MM.1S (cell line): ENCODE measurements around the gene SUCLA2.

Experiments used
- DNase-seq: peaks from one replicate; pipeline ENCODE4 v3.0.0-alpha.2; 2015
- H2AFZ ChIP-seq: fragments of 300-600 bp; sonication (generic); 2 replicates; pipeline ENCODE4 v1.6.0; 2016; ENCODE audit warnings: antibody characterized with exemption, low read length
- H3F3A ChIP-seq: fragments of 300-600 bp; sonication (generic); 2 replicates; pipeline ENCODE4 v1.6.1; 2016; ENCODE audit warnings: mild to moderate bottlenecking, antibody characterized with exemption, low read length, moderate library complexity, mixed read lengths; ENCODE audit not compliant: insufficient read depth
- H3K27ac ChIP-seq: fragments of 300-600 bp; sonication (generic); 2 replicates; pipeline ENCODE4 v1.5.1; 2016; ENCODE audit warnings: mild to moderate bottlenecking, low read length
- H3K27me3 ChIP-seq: fragments of 300-600 bp; sonication (generic); replicated peaks from 2 replicates; pipeline ENCODE4 v1.6.0; 2016; ENCODE audit warnings: low read length; ENCODE audit not compliant: insufficient read depth
- H3K36me3 ChIP-seq: fragments of 300-600 bp; sonication (generic); replicated peaks from 2 replicates; pipeline ENCODE4 v1.6.1; 2016; ENCODE audit warnings: mild to moderate bottlenecking, low read length, mixed read lengths; ENCODE audit not compliant: insufficient read depth
- H3K4me1 ChIP-seq: fragments of 300-600 bp; sonication (generic); 2 replicates; pipeline ENCODE4 v1.6.1; 2016; ENCODE audit warnings: low read length, mixed read lengths
- H3K4me2 ChIP-seq: fragments of 300-600 bp; sonication (generic); 2 replicates; pipeline ENCODE4 v1.6.0; 2016; ENCODE audit warnings: low read depth, low read length
- H3K4me3 ChIP-seq: fragments of 300-600 bp; sonication (generic); 2 replicates; pipeline ENCODE4 v1.5.1; 2016; ENCODE audit warnings: low read length, mixed read lengths
- H3K79me2 ChIP-seq: fragments of 300-600 bp; sonication (generic); 2 replicates; pipeline ENCODE4 v1.6.1; 2016; ENCODE audit warnings: mixed run types, low read length, mixed read lengths
- H3K9ac ChIP-seq: fragments of 300-600 bp; sonication (generic); 2 replicates; pipeline ENCODE4 v1.6.1; 2016; ENCODE audit warnings: low read length, mixed read lengths
- H3K9me2 ChIP-seq: fragments of 300-600 bp; sonication (generic); replicated peaks from 2 replicates; pipeline ENCODE4 v1.6.1; 2016; ENCODE audit warnings: mild to moderate bottlenecking, low read length, mixed read lengths; ENCODE audit not compliant: insufficient read depth
- H3K9me3 ChIP-seq: fragments of 300-600 bp; sonication (generic); replicated peaks from 2 replicates; pipeline ENCODE4 v1.6.1; 2016; ENCODE audit warnings: mild to moderate bottlenecking, low read length, mixed read lengths; ENCODE audit not compliant: insufficient read depth
- H4K20me1 ChIP-seq: fragments of 300-600 bp; sonication (generic); 2 replicates; pipeline ENCODE4 v1.6.1; 2016; ENCODE audit warnings: mild to moderate bottlenecking, low read length, moderate library complexity, mixed read lengths; ENCODE audit not compliant: insufficient read depth
- EZH2 ChIP-seq: fragments of 300-600 bp; sonication (generic); optimal IDR thresholded peaks from 2 replicates; pipeline ENCODE3; 2017; ENCODE audit warnings: low read depth, mild to moderate bottlenecking, antibody characterized with exemption, low read length, mixed read lengths
- EZH2phosphoT487 ChIP-seq: fragments of 300-600 bp; sonication (generic); IDR thresholded peaks from 2 replicates; pipeline ENCODE4 v1.6.1; 2018; ENCODE audit warnings: antibody characterized with exemption, low read length
- TF ChIP-seq, protein P1 (sequence below): fragments of 300-600 bp; sonication (generic); IDR thresholded peaks from 2 replicates; pipeline ENCODE4 v1.5.1; 2016; ENCODE audit warnings: antibody characterized with exemption, low read length, mixed read lengths

SUCLA2 gene

DNA sequence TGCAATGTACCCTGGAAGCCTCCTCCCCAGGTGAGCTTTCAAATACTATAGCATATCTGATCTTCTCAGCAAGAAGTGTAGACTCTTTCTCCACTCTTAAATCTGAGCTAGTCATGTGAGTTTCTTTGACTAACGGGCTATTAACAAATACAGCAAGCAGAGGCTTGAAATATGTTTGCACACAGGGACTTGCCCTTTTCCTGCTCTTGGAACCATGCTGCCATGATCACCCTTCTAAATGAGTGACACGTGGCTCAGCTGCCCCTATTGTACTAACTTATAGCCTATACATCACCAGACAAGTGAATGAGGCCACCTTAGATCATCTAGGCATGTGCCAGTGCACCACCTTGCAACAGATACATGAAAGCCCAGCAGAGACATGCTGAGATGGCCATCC, 13.3 kb upstream of the SUCLA2 start:
- Histone ChIP-seq H3K4me2 (no peak overlapping the region), H2AFZ (no peak overlapping the region), H4K20me1 (no peaks in the 10 kb centered on the region), H3K4me1 (no peaks in the 10 kb centered on the region), H3K9ac (no peak overlapping the region), H3K36me3 (no peaks in the 10 kb centered on the region), H3F3A (no peaks in the 10 kb centered on the region), H3K4me3 (no peak overlapping the region), H3K27ac (no peak overlapping the region), H3K9me2 (no peaks in the 10 kb centered on the region), H3K9me3 (no peaks in the 10 kb centered on the region), H3K79me2 (no peaks in the 10 kb centered on the region), H3K27me3 (no peaks in the 10 kb centered on the region)
- no peak for DNase-seq
- no peak for TF ChIP-seq EZH2
- TF ChIP-seq, protein P1, sequence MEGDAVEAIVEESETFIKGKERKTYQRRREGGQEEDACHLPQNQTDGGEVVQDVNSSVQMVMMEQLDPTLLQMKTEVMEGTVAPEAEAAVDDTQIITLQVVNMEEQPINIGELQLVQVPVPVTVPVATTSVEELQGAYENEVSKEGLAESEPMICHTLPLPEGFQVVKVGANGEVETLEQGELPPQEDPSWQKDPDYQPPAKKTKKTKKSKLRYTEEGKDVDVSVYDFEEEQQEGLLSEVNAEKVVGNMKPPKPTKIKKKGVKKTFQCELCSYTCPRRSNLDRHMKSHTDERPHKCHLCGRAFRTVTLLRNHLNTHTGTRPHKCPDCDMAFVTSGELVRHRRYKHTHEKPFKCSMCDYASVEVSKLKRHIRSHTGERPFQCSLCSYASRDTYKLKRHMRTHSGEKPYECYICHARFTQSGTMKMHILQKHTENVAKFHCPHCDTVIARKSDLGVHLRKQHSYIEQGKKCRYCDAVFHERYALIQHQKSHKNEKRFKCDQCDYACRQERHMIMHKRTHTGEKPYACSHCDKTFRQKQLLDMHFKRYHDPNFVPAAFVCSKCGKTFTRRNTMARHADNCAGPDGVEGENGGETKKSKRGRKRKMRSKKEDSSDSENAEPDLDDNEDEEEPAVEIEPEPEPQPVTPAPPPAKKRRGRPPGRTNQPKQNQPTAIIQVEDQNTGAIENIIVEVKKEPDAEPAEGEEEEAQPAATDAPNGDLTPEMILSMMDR, result no peak
- no peak for TF ChIP-seq EZH2phosphoT487

DNA sequence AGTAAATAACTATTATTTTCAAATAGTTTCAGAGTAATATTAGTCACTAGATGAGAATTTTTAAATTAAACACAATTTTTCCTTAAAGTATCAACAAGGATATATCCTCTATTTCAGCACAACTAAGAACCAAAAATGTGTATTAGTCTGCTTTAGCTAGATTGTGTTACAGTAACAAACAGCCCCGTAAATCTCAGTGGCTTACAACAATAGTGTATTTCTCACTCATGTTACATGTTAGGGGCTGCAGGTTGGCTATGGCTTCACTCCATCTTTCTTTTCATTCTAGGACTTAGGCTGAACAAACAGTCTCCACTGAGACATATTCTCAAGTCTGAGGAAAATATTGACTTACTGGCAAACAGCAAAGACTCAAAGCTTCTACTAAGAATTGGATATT, 11.6 kb upstream of the SUCLA2 start:
- no peaks in the 10 kb centered on the region for H3K79me2 ChIP-seq
- H3K9ac ChIP-seq, result no peak overlapping the region
- no peak overlapping the region for H2AFZ ChIP-seq
- no peaks in the 10 kb centered on the region for H3K9me2 ChIP-seq
- H3K27me3 ChIP-seq, result no peaks in the 10 kb centered on the region
- no peak overlapping the region for H3K27ac ChIP-seq
- H4K20me1 ChIP-seq, result no peaks in the 10 kb centered on the region
- no peaks in the 10 kb centered on the region for H3K9me3 ChIP-seq
- no peak overlapping the region for H3K4me3 ChIP-seq
- DNase-seq, result no peak
- H3K4me1 ChIP-seq, result no peaks in the 10 kb centered on the region
- TF ChIP-seq, protein P1, result no peak
- TF ChIP-seq EZH2 (no peak), EZH2phosphoT487 (no peak)
- no peak overlapping the region for H3K4me2 ChIP-seq
- H3K36me3 ChIP-seq, result no peaks in the 10 kb centered on the region
- no peaks in the 10 kb centered on the region for H3F3A ChIP-seq

DNA sequence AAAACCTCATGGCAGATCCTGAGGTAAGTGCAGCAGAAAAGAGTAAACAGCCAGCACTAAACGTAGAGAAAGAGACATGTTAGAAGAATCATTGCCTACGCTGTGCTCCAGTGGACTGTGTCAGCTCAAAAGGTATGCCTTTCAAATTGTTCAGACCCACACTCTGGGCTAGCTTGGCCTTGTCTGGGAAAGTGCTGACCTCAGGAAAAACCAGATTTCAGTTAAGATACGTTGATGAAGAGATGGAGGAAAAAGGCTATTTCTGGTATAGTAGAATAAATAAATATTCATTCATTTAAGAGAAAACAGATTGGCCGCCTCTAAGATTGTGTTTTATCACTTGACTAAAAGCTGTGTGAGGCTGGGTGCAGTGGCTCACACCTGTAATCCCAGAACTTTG, 9.6 kb upstream of the SUCLA2 start:
- no peaks in the 10 kb centered on the region for H3K4me1 ChIP-seq
- no peak for DNase-seq
- no peaks in the 10 kb centered on the region for H3K79me2 ChIP-seq

More for the DNA sequence above, 9.6 kb upstream of the SUCLA2 start:
- no peaks in the 10 kb centered on the region for H3K27me3 ChIP-seq
- no peaks in the 10 kb centered on the region for H3K9me3 ChIP-seq
- H3K27ac ChIP-seq, result no peak overlapping the region
- no peaks in the 10 kb centered on the region for H3K36me3 ChIP-seq
- H3K9me2 ChIP-seq, result no peaks in the 10 kb centered on the region
- no peak overlapping the region for H3K4me2 ChIP-seq
- H4K20me1 ChIP-seq, result no peaks in the 10 kb centered on the region
- H3K9ac ChIP-seq, result no peak overlapping the region
- H2AFZ ChIP-seq, result no peak overlapping the region
- no peak overlapping the region for H3K4me3 ChIP-seq
- TF ChIP-seq, protein P1, result no peak
- TF ChIP-seq EZH2phosphoT487 (no peak), EZH2 (no peak)
- H3F3A ChIP-seq, result no peaks in the 10 kb centered on the region
